Activated T-helper 1 cell treated with anti-CD3 and anti-CD28 coated beads, Interleukin-12 subunit alpha, Interleukin-12 subunit beta, Interleukin-2, Interleukin-4 antibody, amounts not matched to agents 30 ng/mL and 10 ng/mL and 1 ng/mL, durations not matched to agents 14 hours and 24 hours and 36 hours (primary cell): Measurements from ENCODE around the gene MST1R. TPM values are rescaled to one million over a fixed set of nuclear protein-coding genes. Genes with fewer than 3 reads are reported as not detected.

Source experiments
- DNase-seq: peaks from one replicate; pipeline ENCODE4 v3.0.0; 2021; ENCODE audit warnings: low spot score
- H3K27ac Mint-ChIP-seq: one replicate; pipeline ENCODE4 v1.8.0; 2021; ENCODE audit warnings: mild to moderate bottlenecking, mixed read lengths
- H3K27me3 Mint-ChIP-seq: one replicate; pipeline ENCODE4 v1.8.0; 2022; ENCODE audit warnings: mild to moderate bottlenecking, moderate library complexity, mixed read lengths; ENCODE audit not compliant: insufficient read depth
- H3K36me3 Mint-ChIP-seq: one replicate; pipeline ENCODE4 v1.8.0; 2021; ENCODE audit warnings: low read depth, mixed read lengths
- H3K4me1 Mint-ChIP-seq: one replicate; pipeline ENCODE4 v1.8.0; 2021; ENCODE audit warnings: low read depth, mixed read lengths
- H3K4me3 Mint-ChIP-seq: one replicate; pipeline ENCODE4 v1.8.0; 2021; ENCODE audit warnings: mild to moderate bottlenecking, moderate library complexity, mixed read lengths
- H3K9me3 Mint-ChIP-seq: one replicate; pipeline ENCODE4 v1.8.0; 2021; ENCODE audit warnings: mixed read lengths
- intact Hi-C: fragments of 100-400 bp; cut with micrococcal nuclease; formaldehyde crosslinking; loops from one replicate; pipeline ENCODE4 v1.15.1; 2024
- total RNA-seq: library from RNA; stranded (reverse); gene quantifications from 2 replicates; pipeline ENCODE4 v1.2.3, GENCODE V29; 2022

MST1R gene
- total RNA-seq, 1 donor from 2014 or later, result 1.6 TPM

GRCh38 chr3:49882166-49882565 is 21.5 kb downstream of the MST1R start:
- Mint-ChIP-seq H3K27me3 (peaks cover 5% of the 10 kb centered on the region), H3K4me3 (no peak overlapping the region), H3K36me3 (no peaks in the 10 kb centered on the region), H3K4me1 (no peaks in the 10 kb centered on the region), H3K27ac (no peak overlapping the region), H3K9me3 (no peaks in the 10 kb centered on the region)
- no peak for DNase-seq
- intact Hi-C loops, result no loop called here

- Mint-ChIP-seq H3K4me1 (no peaks in the 10 kb centered on the region), H3K9me3 (no peaks in the 10 kb centered on the region), H3K27me3 (peaks cover 5% of the 10 kb centered on the region), H3K36me3 (no peaks in the 10 kb centered on the region), H3K27ac (no peak overlapping the region), H3K4me3 (no peak overlapping the region)
- no peak for DNase-seq
- intact Hi-C loops, result no loop called here
Observed at GRCh38 chr3:49880581-49881315, 22.9 kb downstream of the MST1R start.

- DNase-seq, result no peak
- no peaks in the 10 kb centered on the region for H3K36me3 Mint-ChIP-seq
- H3K27ac Mint-ChIP-seq, result no peak overlapping the region
- H3K27me3 Mint-ChIP-seq, result peaks cover 5% of the 10 kb centered on the region
- no peak overlapping the region for H3K4me3 Mint-ChIP-seq
- H3K4me1 Mint-ChIP-seq, result no peaks in the 10 kb centered on the region
- intact Hi-C loops, result no loop called here
- H3K9me3 Mint-ChIP-seq, result no peaks in the 10 kb centered on the region
Observed at GRCh38 chr3:49879721-49880120, 24.0 kb downstream of the MST1R start.

- H3K36me3 Mint-ChIP-seq, result no peaks in the 10 kb centered on the region
- H3K27ac Mint-ChIP-seq, result no peak overlapping the region
- H3K9me3 Mint-ChIP-seq, result no peaks in the 10 kb centered on the region
- H3K4me3 Mint-ChIP-seq, result no peak overlapping the region
- H3K27me3 Mint-ChIP-seq, result peaks cover 5% of the 10 kb centered on the region
- no peak for DNase-seq
- no peaks in the 10 kb centered on the region for H3K4me1 Mint-ChIP-seq
- intact Hi-C loops, result no loop called here
Observed at GRCh38 chr3:49878686-49879085, 25.0 kb downstream of the MST1R start.

GRCh38 chr3:49877716-49878115 is 26.0 kb downstream of the MST1R start:
- intact Hi-C loops, result no loop called here
- H3K36me3 Mint-ChIP-seq, result no peaks in the 10 kb centered on the region
- H3K9me3 Mint-ChIP-seq, result no peaks in the 10 kb centered on the region
- no peak for DNase-seq
- H3K27ac Mint-ChIP-seq, result no peak overlapping the region
- H3K27me3 Mint-ChIP-seq, result peaks cover 2% of the 10 kb centered on the region
- H3K4me3 Mint-ChIP-seq, result no peak overlapping the region
- H3K4me1 Mint-ChIP-seq, result no peaks in the 10 kb centered on the region

- Mint-ChIP-seq H3K9me3 (no peaks in the 10 kb centered on the region), H3K4me1 (no peaks in the 10 kb centered on the region), H3K27ac (no peak overlapping the region), H3K27me3 (peaks cover under 1% of the 10 kb centered on the region), H3K4me3 (no peak overlapping the region), H3K36me3 (no peaks in the 10 kb centered on the region)
- intact Hi-C loops, result no loop called here
- DNase-seq, result no peak
Observed at GRCh38 chr3:49876567-49876966, 27.1 kb downstream of the MST1R start.

GRCh38 chr3:49873623-49874022 is 30.1 kb downstream of the MST1R start:
- DNase-seq, result no peak
- Mint-ChIP-seq H3K27ac (no peak overlapping the region), H3K4me3 (no peak overlapping the region), H3K36me3 (no peaks in the 10 kb centered on the region), H3K4me1 (no peaks in the 10 kb centered on the region), H3K27me3 (peaks cover 16% of the 10 kb centered on the region), H3K9me3 (no peaks in the 10 kb centered on the region)
- intact Hi-C loops, result no loop called here

GRCh38 chr3:49872801-49873281 is 30.8 kb downstream of the MST1R start:
- Mint-ChIP-seq H3K36me3 (no peaks in the 10 kb centered on the region), H3K27me3 (peaks cover 23% of the 10 kb centered on the region), H3K9me3 (no peaks in the 10 kb centered on the region), H3K27ac (no peak overlapping the region), H3K4me1 (no peaks in the 10 kb centered on the region), H3K4me3 (no peak overlapping the region)
- intact Hi-C loops, result no loop called here
- no peak for DNase-seq

- Mint-ChIP-seq H3K36me3 (no peaks in the 10 kb centered on the region), H3K4me3 (no peak overlapping the region), H3K4me1 (no peaks in the 10 kb centered on the region), H3K9me3 (no peaks in the 10 kb centered on the region), H3K27me3 (peaks cover 32% of the 10 kb centered on the region), H3K27ac (no peak overlapping the region)
- intact Hi-C loops, result no loop called here
- DNase-seq, result no peak
Observed at GRCh38 chr3:49871531-49872153, 32.0 kb downstream of the MST1R start.

- intact Hi-C loops, result loop anchor here (1.0 kb wide), 1 partner anchor 13 kb away; the partner anchor contains the start of gene TRAIP
- H3K4me3 Mint-ChIP-seq, result peak within 1 kb of the TSS; percentile 42
- peak; percentile 30 for DNase-seq
- no peaks in the 10 kb centered on the region for H3K4me1 Mint-ChIP-seq
- no peaks in the 10 kb centered on the region for H3K36me3 Mint-ChIP-seq
- no peak within 1 kb of the TSS for H3K27ac Mint-ChIP-seq
- H3K27me3 Mint-ChIP-seq, result peaks cover 32% of the 10 kb centered on the region
- H3K9me3 Mint-ChIP-seq, result no peaks in the 10 kb centered on the region
Observed at GRCh38 chr3:49869525-49870126, 34.0 kb downstream of the MST1R start, which contains the start of gene CAMKV. CAMKV (minus strand) TSS chr3:49869906; CDS start chr3:49862388, 7,518 bp downstream.

- Mint-ChIP-seq H3K9me3 (no peaks in the 10 kb centered on the region), H3K36me3 (no peaks in the 10 kb centered on the region), H3K4me1 (no peaks in the 10 kb centered on the region), H3K4me3 (peak overlapping the region; percentile 42), H3K27me3 (peaks cover 34% of the 10 kb centered on the region), H3K27ac (no peak overlapping the region)
- DNase-seq, result no peak
- intact Hi-C loops, result loop anchor here (1.0 kb wide), 1 partner anchor 13 kb away; the partner anchor contains the start of gene TRAIP
Observed at GRCh38 chr3:49868862-49869466, 34.7 kb downstream of the MST1R start.

GRCh38 chr3:49867871-49868321 is 35.8 kb downstream of the MST1R start:
- no peaks in the 10 kb centered on the region for H3K36me3 Mint-ChIP-seq
- peak overlapping the region; percentile 49 for H3K4me3 Mint-ChIP-seq
- DNase-seq, result no peak
- no peaks in the 10 kb centered on the region for H3K9me3 Mint-ChIP-seq
- peaks cover 36% of the 10 kb centered on the region for H3K27me3 Mint-ChIP-seq
- no peaks in the 10 kb centered on the region for H3K4me1 Mint-ChIP-seq
- intact Hi-C loops, result no loop called here
- H3K27ac Mint-ChIP-seq, result no peak overlapping the region

- Mint-ChIP-seq H3K9me3 (no peaks in the 10 kb centered on the region), H3K27ac (no peak overlapping the region), H3K4me3 (no peak overlapping the region), H3K27me3 (peaks cover 36% of the 10 kb centered on the region), H3K4me1 (no peaks in the 10 kb centered on the region), H3K36me3 (no peaks in the 10 kb centered on the region)
- intact Hi-C loops, result no loop called here
- DNase-seq, result no peak
Observed at GRCh38 chr3:49867400-49867799, 36.3 kb downstream of the MST1R start.
